GM19240 (cell line): ENCODE data around the gene HELZ.

Source experiments
- DNase-seq: peaks from one replicate; pipeline ENCODE4 v3.0.0; 2011; ENCODE audit warnings: low spot score; ENCODE audit not compliant: insufficient read length

Gene HELZ

DNA sequence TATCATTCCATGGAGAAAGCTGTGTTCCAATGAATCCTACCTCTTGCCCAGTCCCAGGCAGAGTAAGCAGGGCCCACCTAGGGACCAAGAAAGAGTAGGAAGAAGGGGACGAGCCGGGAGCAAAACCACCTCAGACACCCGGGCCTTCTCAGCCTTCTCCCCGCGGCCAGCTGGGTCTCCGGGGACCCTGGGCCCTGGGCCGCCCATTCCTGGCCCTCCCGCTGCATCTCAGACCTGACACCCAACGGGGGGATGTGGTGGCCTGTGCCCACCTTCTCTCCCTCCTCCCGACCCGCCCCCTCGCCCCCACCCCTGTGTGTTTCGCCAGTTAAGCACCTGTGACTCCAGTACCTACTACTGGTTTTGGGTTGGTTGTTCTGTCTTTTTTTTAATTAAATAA, 212.0 kb downstream of the HELZ start:
- no peak for DNase-seq

DNA sequence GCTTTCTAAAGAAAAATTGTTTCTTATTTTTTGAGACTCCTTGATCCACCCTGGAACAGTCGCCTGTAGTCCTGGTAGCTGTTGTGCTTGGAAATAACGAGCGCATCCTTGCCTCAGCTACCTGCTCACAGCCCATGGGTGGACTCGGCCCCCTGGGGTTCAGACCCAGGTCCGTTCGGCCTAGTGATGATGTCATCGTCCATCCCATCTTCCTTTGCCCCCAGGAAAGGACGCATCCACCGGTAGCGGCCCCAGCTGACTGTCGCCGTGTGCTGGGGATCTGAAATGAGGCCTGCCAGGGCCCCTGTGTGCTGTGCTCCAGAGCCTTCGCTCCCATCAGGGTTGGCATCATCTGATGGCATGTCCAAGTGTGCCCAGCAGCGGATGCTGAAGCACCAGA, 212.6 kb downstream of the HELZ start:
- no peak for DNase-seq

DNA sequence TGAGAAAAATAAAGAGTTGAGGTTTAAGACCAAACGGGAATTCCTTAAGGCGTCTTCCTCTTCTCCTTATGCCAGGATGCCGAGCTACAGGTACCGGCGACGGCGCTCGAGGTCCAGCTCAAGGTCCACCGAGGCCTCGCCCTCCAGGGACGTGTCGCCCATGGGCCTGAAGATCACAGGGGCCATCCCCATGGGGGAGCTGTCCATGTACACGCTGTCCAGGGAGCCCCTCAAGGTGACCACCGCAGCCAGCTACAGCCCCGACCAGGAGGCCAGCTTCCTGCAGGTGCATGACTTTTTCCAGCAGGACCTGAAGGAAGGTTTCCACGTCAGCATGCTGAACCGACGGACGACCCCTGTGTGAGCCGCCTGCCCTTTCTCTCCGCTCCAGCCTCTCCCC, 214.4 kb downstream of the HELZ start:
- DNase-seq, result no peak

DNA sequence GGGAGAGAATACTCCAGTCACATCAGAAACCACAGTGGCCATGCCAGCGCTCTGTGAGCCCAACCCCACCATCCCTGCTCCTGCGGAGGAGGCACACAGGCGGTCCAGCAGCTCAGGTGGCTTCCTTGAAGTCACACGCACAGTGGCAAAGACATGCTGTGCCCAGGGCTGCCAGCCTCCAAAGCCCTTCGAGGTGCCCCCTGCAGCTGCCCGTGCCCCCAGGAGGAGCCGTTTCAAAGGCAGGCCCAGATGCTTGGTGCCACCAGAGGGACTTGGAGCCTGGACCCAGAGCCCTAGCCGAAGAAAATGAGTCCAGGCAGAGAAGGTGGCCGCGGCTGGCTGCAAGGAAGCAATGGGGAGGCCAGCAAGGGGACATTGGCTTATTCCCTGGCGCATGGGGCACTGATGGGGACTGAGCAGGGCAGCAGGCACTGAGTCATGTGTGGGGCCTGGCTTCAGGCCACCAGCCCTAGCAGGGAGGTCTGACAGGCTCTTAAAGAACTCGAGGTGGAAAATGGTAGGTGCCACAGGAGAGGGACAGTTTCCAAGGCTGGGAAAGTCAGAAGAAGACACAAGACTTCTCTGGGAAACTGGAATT, 217.9 kb downstream of the HELZ start:
- no peak for DNase-seq

DNA sequence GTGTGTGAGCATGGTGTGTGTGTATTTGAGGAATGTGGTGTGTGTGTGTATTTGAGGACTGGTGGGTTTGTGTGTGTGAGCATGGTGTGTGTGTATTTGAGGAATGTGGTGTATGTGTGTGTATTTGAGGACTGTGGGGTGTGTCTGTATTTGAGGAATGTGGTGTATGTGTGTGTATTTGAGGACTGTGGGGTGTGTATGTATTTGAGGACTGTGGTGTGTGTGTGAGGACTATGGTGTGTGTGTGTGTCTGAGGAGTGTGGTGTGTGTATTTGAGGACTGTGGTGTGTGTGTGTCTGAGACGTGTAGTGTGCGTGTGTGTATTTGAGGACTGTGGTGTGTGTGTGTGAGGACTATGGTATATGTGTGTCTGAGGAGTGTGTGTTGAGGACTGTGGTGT, 218.7 kb downstream of the HELZ start:
- no peak for DNase-seq

DNA sequence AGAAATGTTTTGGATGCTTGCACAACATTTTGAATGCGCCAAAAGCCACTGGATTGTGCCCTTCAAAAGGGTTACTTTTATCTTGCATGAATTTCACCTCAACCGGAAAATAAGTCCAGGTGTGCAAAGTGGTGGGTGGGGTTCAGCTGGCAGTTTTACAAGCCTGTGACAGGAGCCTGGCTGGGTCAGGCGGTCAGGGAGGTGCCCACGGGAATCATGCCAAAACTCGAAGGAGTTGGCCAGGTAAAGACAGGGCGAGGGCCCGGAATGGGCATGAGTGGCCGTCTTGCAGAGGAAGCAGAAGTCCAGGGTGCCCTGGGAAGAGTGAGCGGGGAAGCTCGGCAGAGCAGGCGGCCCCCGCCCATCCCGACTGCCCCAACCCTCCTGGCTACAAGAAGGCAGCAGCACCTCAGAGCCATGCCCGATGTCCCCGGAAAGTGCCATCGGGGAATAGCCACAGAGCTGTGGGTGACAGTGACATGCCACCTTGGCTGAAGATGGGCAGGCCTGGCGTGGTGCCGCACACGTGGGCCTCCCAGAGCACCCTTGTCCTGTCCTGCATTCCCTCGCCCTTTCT, 219.7 kb downstream of the HELZ start:
- no peak for DNase-seq

DNA sequence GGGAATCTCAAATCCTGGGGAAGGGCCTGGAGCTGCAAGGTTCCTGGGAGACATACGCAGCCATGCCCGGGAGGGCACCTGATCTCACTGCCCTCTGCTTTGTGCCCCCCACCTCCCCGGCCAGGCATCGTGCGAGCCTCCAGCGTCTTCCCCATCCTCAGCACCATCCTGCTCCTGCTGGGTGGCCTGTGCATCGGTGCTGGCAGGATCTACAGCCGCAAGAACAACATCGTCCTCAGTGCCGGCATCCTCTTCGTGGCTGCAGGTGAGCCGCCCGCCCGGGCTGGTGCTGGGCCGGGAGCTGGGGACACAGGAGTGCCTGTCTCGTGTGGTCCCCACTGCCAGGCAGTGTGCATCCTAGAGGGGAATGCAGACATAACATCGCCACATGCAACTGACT, 220.3 kb downstream of the HELZ start:
- no peak for DNase-seq

DNA sequence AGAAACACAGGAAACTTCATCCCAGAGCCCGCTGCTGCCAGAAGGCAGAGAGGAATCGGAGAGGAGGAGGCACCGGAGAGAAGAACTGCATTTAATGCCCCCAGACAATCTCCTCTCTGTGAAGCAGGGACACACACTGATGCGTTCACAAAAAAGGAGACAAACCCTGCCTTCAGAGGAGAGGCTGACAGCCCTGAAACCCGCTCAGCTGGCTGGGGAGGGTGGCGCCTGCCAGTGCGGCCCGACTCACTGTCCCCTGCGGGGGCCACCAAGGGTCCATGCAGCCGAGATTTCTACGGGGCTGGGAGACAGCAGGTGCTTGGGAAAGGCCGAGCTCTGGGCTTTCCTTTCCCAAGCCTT, 222.6 kb downstream of the HELZ start:
- no peak for DNase-seq

DNA sequence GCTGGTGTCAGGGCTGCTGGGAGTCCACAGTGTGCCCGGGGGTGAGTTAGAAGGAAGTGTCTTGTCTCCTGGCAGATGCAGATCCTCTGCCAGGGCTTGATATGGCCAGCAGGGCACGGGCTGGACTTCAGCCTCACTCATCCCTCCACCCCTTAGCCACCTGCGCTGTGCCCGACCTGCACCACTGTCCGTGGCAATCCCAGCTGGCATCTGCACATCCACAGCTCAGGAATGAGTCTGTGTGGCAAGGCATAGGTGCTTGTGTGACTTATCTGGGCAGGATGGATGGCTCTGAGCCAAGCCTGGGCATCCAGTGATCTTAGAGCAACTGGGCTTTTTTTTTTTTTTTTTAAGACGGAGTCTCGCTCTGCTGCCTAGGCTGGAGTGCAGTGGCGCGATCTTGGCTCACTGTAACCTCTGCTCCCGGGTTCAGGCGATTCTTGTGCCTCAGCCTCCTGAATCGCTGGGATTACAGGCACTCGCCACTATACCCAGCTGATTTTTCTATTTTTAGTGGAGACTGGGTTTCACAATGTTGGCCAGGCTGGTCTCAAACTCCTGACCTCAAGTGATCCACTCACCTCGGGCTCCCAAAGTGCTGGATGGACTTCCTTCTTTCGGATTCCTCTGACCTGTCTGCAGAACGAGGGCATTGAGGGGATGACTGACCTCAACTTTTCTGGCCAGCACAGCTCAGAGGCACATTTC, 223.1 kb downstream of the HELZ start:
- no peak for DNase-seq

DNA sequence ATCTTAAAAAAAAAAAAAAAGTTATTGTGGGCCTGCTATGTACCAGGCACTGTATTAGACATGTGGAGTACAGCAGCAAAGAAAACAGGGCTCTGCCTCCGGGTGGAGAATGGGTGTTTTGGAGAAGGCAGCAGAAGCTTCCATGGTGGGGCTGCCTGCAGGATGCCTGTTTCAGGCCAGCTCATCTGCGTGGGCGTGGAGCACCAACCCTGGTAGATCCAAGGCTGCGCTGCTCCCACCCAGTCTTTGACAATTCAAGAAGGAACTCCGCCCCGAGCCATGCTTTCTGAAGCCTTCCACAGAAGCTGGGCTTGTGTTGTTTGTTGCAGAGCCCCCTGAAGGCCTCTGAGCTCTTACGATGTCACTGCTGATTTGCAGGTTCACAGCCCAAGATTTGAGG, 223.8 kb downstream of the HELZ start:
- DNase-seq, result no peak
